Right atrium auricular region (tissue), 2 donors: ENCODE measurements around the gene RIPK4. TPM values are rescaled to one million over a fixed set of nuclear protein-coding genes. Genes with fewer than 3 reads are reported as not detected.
A peak's percentile ranks its signal among the peaks of the same experiment; 100 is the strongest.

ENCODE experiments used
- DNase-seq: peaks from one replicate; pipeline ENCODE4 v3.0.0-alpha.2; 2019; ENCODE audit warnings: low spot score
- H3K27ac ChIP-seq, 2 donors: fragments of 200-600 bp; sonication (generic); 1 replicate in 1 of 2; 2 replicates in 1 of 2; pipeline ENCODE4 v1.5.1; 2016 to 2019
- H3K27me3 ChIP-seq, 2 donors: fragments of 200-600 bp; sonication (generic); one replicate each; pipeline versions ENCODE4 v1.5.1 to v1.6.0; 2017 to 2019
- H3K36me3 ChIP-seq: fragments of 200-600 bp; sonication (generic); one replicate; pipeline ENCODE4 v1.5.1; 2016
- H3K4me1 ChIP-seq, 2 donors: fragments of 200-600 bp; sonication (generic); one replicate each; pipeline versions ENCODE4 v1.5.1 to v1.6.0; 2017 to 2019
- H3K4me3 ChIP-seq, 2 donors: fragments of 200-600 bp; sonication (generic); 1 replicate in 1 of 2; 2 replicates in 1 of 2; pipeline ENCODE4 v1.5.1; 2017 to 2019; ENCODE audit warnings: mild to moderate bottlenecking in 1 of 2, moderate library complexity in 1 of 2
- H3K9me3 ChIP-seq, 2 donors: fragments of 200-600 bp; sonication (generic); one replicate each; pipeline ENCODE4 v1.5.1; 2019
- CTCF ChIP-seq, 2 donors: fragments of 200-600 bp; sonication (generic); IDR thresholded peaks; one replicate each; pipeline ENCODE4 v1.5.1; 2019; ENCODE audit warnings: antibody characterized with exemption in 2 of 2
- total RNA-seq, 2 donors: library from RNA; depleted of rRNA; stranded (reverse); fragments of >200 nt; gene quantifications; one replicate each; pipeline ENCODE4 v1.1.0, GENCODE V29; 2016

Gene RIPK4
- total RNA-seq, 2 donors from 2014 or later, result 2.1 to 3.5 TPM

- peaks cover 5 to 28% of the 10 kb centered on the region in 2 donors for H3K27me3 ChIP-seq
Observed at GRCh38 chr21:41770901-41771624, 4.2 kb upstream of the RIPK4 start.

GRCh38 chr21:41769933-41770332 is 3.1 kb upstream of the RIPK4 start:
- no peaks in the 10 kb centered on the region for H3K36me3 ChIP-seq
- no peaks in the 10 kb centered on the region for H3K9me3 ChIP-seq
- peaks cover 5 to 30% of the 10 kb centered on the region in 2 donors for H3K27me3 ChIP-seq
- no peak for DNase-seq
- H3K4me1 ChIP-seq, result peaks cover 0 to 35% of the 10 kb centered on the region in 2 donors
- H3K4me3 ChIP-seq, result no peak overlapping the region
- TF ChIP-seq CTCF (IDR thresholded peaks at IDR 0.05), result no peak
- H3K27ac ChIP-seq, result no peak overlapping the region

More at GRCh38 chr21:41770901-41771624, 4.2 kb upstream of the RIPK4 start:
- Histone ChIP-seq H3K4me3 (no peak overlapping the region), H3K4me1 (peaks cover 0 to 32% of the 10 kb centered on the region in 2 donors), H3K27ac (no peak overlapping the region), H3K9me3 (no peaks in the 10 kb centered on the region), H3K36me3 (no peaks in the 10 kb centered on the region)
- TF ChIP-seq CTCF (IDR thresholded peaks at IDR 0.05), result no peak
- no peak for DNase-seq

GRCh38 chr21:41769521-41769920 is 2.7 kb upstream of the RIPK4 start:
- no peak for DNase-seq
- peaks cover 0 to 35% of the 10 kb centered on the region in 2 donors for H3K4me1 ChIP-seq
- TF ChIP-seq CTCF (IDR thresholded peaks at IDR 0.05), result no peak
- no peaks in the 10 kb centered on the region for H3K9me3 ChIP-seq
- no peak overlapping the region for H3K4me3 ChIP-seq
- H3K27me3 ChIP-seq, result peaks cover 5 to 30% of the 10 kb centered on the region in 2 donors
- H3K36me3 ChIP-seq, result no peaks in the 10 kb centered on the region
- no peak overlapping the region for H3K27ac ChIP-seq

- Histone ChIP-seq H3K4me3 (peak overlapping the region in 1 of 2 donors; percentile 23), H3K9me3 (no peaks in the 10 kb centered on the region), H3K36me3 (no peaks in the 10 kb centered on the region), H3K27me3 (peaks cover 5 to 30% of the 10 kb centered on the region in 2 donors), H3K4me1 (peaks cover 0 to 35% of the 10 kb centered on the region in 2 donors), H3K27ac (no peak overlapping the region)
- no peak for DNase-seq
- no peak for TF ChIP-seq CTCF (IDR thresholded peaks at IDR 0.05)
Observed at GRCh38 chr21:41769111-41769510, 2.3 kb upstream of the RIPK4 start.

DNA sequence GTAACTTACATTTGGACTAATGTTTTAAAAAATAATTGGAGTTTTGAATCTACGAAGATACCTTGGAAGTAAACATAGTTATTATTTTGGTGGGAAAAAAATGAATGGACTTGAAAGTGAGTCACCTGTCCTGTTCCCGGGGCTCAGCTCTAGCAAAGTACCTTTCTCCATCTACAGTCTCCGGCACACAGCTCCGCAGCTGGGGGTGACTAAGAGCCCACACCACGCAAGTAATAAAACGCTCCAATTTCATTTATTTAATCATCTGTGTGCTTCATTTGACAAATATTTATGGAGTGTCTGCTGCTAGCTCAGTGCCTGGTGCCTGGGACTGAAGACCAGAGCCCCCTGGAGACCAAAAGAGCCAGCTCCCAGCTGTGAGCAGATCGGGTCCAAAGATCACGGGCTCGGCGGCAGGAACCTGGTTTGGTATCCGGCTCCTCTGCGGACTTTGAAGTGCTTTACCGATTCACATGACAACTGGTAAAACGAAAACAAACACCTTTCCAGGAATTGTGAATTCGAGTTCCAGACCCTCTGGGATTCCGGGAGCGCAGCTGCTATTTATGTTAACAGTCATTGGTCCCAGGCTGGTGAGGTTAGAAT is 1.7 kb upstream of the RIPK4 start:
- no peaks in the 10 kb centered on the region for H3K9me3 ChIP-seq
- peaks cover 0 to 35% of the 10 kb centered on the region in 2 donors for H3K4me1 ChIP-seq
- no peak for DNase-seq
- H3K4me3 ChIP-seq, result peak overlapping the region in 1 of 2 donors; percentile 23
- peaks cover 5 to 30% of the 10 kb centered on the region in 2 donors for H3K27me3 ChIP-seq
- peak overlapping the region in 1 of 2 donors; percentile 2 for H3K27ac ChIP-seq
- peak in 1 of 2 donors; percentile 35 for TF ChIP-seq CTCF (IDR thresholded peaks at IDR 0.05)
- no peaks in the 10 kb centered on the region for H3K36me3 ChIP-seq
